Bladder microvascular endothelial cell (primary cell): ENCODE results near the gene INTS6. TPM values are rescaled to one million over a fixed set of nuclear protein-coding genes. Genes with fewer than 3 reads are reported as not detected.

Experiments used
- total RNA-seq: library from RNA; depleted of rRNA; stranded (reverse); fragments of >200 nt; gene quantifications from 2 replicates; pipeline ENCODE4 v1.2.3, GENCODE V29; 2014

The INTS6 gene
- 24.4 and 60.5 TPM in 2 replicates for total RNA-seq

GRCh38 chr13:51452361-51453206 is at the start of gene INTS6:
TSS of gene INTS6 (minus strand) at chr13:51453036. CDS start at chr13:51452525, 511 bp downstream.

GRCh38 chr13:51339354-51339753 is 113.5 kb downstream of the INTS6 start, which contains the start of gene SERPINE3:
TSS of gene SERPINE3 (plus strand) at chr13:51339691. CDS start at chr13:51341092, 1,401 bp downstream.

Other genes starting within 250 kb of the INTS6 start
- 4.9 and 6.8 TPM in 2 replicates for gene FAM124A, start 230.6 kb downstream of the INTS6 start, total RNA-seq
- gene SERPINE3, start 113.3 kb downstream of the INTS6 start, total RNA-seq: not detected in 2 replicates
- gene WDFY2, start 131.4 kb upstream of the INTS6 start, total RNA-seq: 2.4 and 6.6 TPM in 2 replicates